DMS53 treated with DMSO at 0.1 percent for 48 hours (cell line): ENCODE results near the gene STPG3.

Experiments
- DNase-seq: peaks from one replicate; lab custom pipeline; 2025; ENCODE audit not compliant: unreplicated experiment; lab: John Stamatoyannopoulos, UW

Gene STPG3

GRCh38 chr9:137221506-137222111 lies 29.5 kb upstream of the STPG3 start:
- DNase-seq = no peak

- peak; percentile 25 for DNase-seq
Observed at GRCh38 chr9:137222190-137223077, 28.7 kb upstream of the STPG3 start, which contains the start of gene RNF208. Gene RNF208, minus strand, starts transcription at chr9:137222240. Its CDS starts 1,028 bp downstream, at chr9:137221212.

GRCh38 chr9:137223078-137223970 lies 27.8 kb upstream of the STPG3 start:
- peak; percentile 93 for DNase-seq

GRCh38 chr9:137224830-137225694 lies 26.0 kb upstream of the STPG3 start, which contains the start of gene CYSRT1:
Gene CYSRT1, plus strand, starts transcription at chr9:137225174. Its CDS starts 448 bp downstream, at chr9:137225622.
- DNase-seq = no peak

- no peak for DNase-seq
Observed at GRCh38 chr9:137225699-137226331, 25.3 kb upstream of the STPG3 start.

GRCh38 chr9:137226338-137227053 lies 24.6 kb upstream of the STPG3 start:
- no peak for DNase-seq

GRCh38 chr9:137227054-137227852 lies 23.8 kb upstream of the STPG3 start, which contains the start of gene RNF224:
Gene RNF224, plus strand, starts transcription at chr9:137227502. Its CDS starts 834 bp downstream, at chr9:137228336.
- peak; percentile 79 for DNase-seq

- no peak for DNase-seq
Observed at GRCh38 chr9:137227853-137228505, 23.1 kb upstream of the STPG3 start.

- DNase-seq = no peak
Observed at GRCh38 chr9:137228506-137228967, 22.5 kb upstream of the STPG3 start.

- DNase-seq = no peak
Observed at GRCh38 chr9:137228968-137229896, 21.9 kb upstream of the STPG3 start.

- DNase-seq = no peak
Observed at GRCh38 chr9:137229903-137230704, 21.0 kb upstream of the STPG3 start.

GRCh38 chr9:137230705-137231371 lies 20.2 kb upstream of the STPG3 start, which contains the start of gene SLC34A3:
Gene SLC34A3, plus strand, starts transcription at chr9:137230901. Its CDS starts 802 bp downstream, at chr9:137231703.
- DNase-seq = no peak

- no peak for DNase-seq
Observed at GRCh38 chr9:137231372-137232039, 19.6 kb upstream of the STPG3 start.

- no peak for DNase-seq
Observed at GRCh38 chr9:137232101-137232500, 19.0 kb upstream of the STPG3 start.
